Epithelial cell of esophagus (primary cell): ENCODE results near the gene ZNF609.

Experiments used
- DNase-seq: peaks from one replicate; pipeline ENCODE4 v3.0.0; 2010; ENCODE audit warnings: low read depth
- H3K4me3 ChIP-seq: 2 replicates; pipeline ENCODE4 v1.5.1; 2011; ENCODE audit warnings: mild to moderate bottlenecking, low read length, control low read depth
- CTCF ChIP-seq: IDR thresholded peaks from 2 replicates; pipeline ENCODE4 v1.5.1; 2011; ENCODE audit warnings: low read depth, mild to moderate bottlenecking, low read length, control low read depth, inconsistent platforms; ENCODE audit not compliant: insufficient read depth; ENCODE audit errors: missing control alignments

ZNF609 gene

GRCh38 chr15:64547275-64547674 is 86.9 kb downstream of the ZNF609 start:
- no peak overlapping the region for H3K4me3 ChIP-seq
- TF ChIP-seq CTCF: no peak
- no peak for DNase-seq

- no peak for TF ChIP-seq CTCF
- no peak for DNase-seq
- no peak overlapping the region for H3K4me3 ChIP-seq
These were observed 87.9 kb downstream of the ZNF609 start for GRCh38 chr15:64548235-64548634.

- TF ChIP-seq CTCF: no peak
- no peak overlapping the region for H3K4me3 ChIP-seq
- no peak for DNase-seq
These were observed 89.5 kb downstream of the ZNF609 start for GRCh38 chr15:64549860-64550259.

- no peak for TF ChIP-seq CTCF
- DNase-seq: no peak
- H3K4me3 ChIP-seq: no peak overlapping the region
These were observed 92.0 kb downstream of the ZNF609 start for GRCh38 chr15:64552281-64552948.

GRCh38 chr15:64558460-64559179 is 98.2 kb downstream of the ZNF609 start:
- no peak for TF ChIP-seq CTCF
- H3K4me3 ChIP-seq: no peak overlapping the region
- DNase-seq: no peak

- H3K4me3 ChIP-seq: no peak overlapping the region
- no peak for TF ChIP-seq CTCF
- DNase-seq: no peak
These were observed 98.9 kb downstream of the ZNF609 start for GRCh38 chr15:64559243-64559642.
